GM13976 (cell line): ENCODE data around the gene BUD13.

ENCODE experiments used
- DNase-seq: peaks from one replicate; pipeline ENCODE4 v3.0.0; 2012; ENCODE audit warnings: low spot score
- CTCF ChIP-seq: IDR thresholded peaks from 2 replicates; pipeline ENCODE4 v1.5.1; 2012; ENCODE audit warnings: borderline replicate concordance, mild to moderate bottlenecking; ENCODE audit not compliant: insufficient read depth; ENCODE audit errors: extremely low read depth, missing control alignments, control extremely low read depth
- in situ Hi-C: fragments of 300-500 bp; cut with MboI; formaldehyde crosslinking; loops from one replicate; pipeline ENCODE4 v1.12.0; 2022; ENCODE audit warnings: low sequenced_read_pairs, mixed read lengths, inconsistent platforms; ENCODE audit not compliant: unreplicated experiment

The BUD13 gene

GRCh38 chr11:116772443-116773202 is at the start of gene BUD13:
BUD13 (minus strand) TSS chr11:116772987; CDS start chr11:116772964, 23 bp downstream.
- peak; percentile 96 for DNase-seq
- in situ Hi-C loops, result no loop called here
- no peak for TF ChIP-seq CTCF

GRCh38 chr11:116822575-116822974 is 49.8 kb upstream of the BUD13 start:
- DNase-seq, result no peak
- in situ Hi-C loops, result no loop called here
- no peak for TF ChIP-seq CTCF

- TF ChIP-seq CTCF, result no peak
- in situ Hi-C loops, result no loop called here
- no peak for DNase-seq
These were observed 48.5 kb upstream of the BUD13 start for GRCh38 chr11:116821050-116821918.

GRCh38 chr11:116819049-116819448 is 46.3 kb upstream of the BUD13 start:
- TF ChIP-seq CTCF, result no peak
- in situ Hi-C loops, result no loop called here
- DNase-seq, result no peak

GRCh38 chr11:116814502-116814901 is 41.7 kb upstream of the BUD13 start:
- in situ Hi-C loops, result no loop called here
- no peak for TF ChIP-seq CTCF
- DNase-seq, result no peak

GRCh38 chr11:116813781-116814471 is 41.1 kb upstream of the BUD13 start:
- TF ChIP-seq CTCF, result no peak
- DNase-seq, result no peak
- in situ Hi-C loops, result no loop called here
